ENCODE data around the gene GMIP. TPM values are rescaled to one million over a fixed set of nuclear protein-coding genes. Genes with fewer than 3 reads are reported as not detected.
"Not testable (repeated sequence)": the region's sequence is repeated elsewhere in the genome, so short reads cannot be mapped to it uniquely, and the experiment has no call there.

Gene GMIP
- total and polyA plus RNA-seq, 2 donors (not counting 3 experiments of a cell fraction or from before 2014, with no cell fraction given) = 7.8 to 19.8 TPM

DNA sequence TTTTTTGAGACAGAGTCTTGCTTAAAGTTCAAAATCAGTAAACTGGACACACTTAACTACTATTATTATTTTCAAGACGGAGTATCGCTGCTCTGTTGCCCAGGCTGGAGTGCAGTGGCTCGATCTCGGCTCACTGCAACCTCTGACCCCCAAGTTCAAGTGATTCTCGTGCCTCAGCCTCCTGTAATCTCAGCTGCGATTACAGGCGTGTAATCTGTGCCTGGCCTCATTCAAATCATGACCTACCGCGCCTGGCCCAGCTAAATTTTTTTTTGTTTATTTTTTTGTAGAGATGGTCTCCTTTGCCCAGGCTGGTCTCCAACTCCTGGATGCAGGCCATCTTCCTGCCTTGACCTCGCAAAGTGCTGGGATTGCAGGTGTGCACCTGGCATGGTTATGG lies 48.2 kb upstream of the GMIP start:
- TF ChIP-seq POLR2A (IDR thresholded peaks at IDR 0.05; ENCODE audit: low read depth, low read length) (no peak), CTCF (IDR thresholded peaks at IDR 0.05; ENCODE audit: extremely low read depth in 1 of 2, insufficient read depth in 1 of 2, low read depth in 1 of 2, low read length in 2 of 2) (no peak), FOS (IDR thresholded peaks at IDR 0.05; ENCODE audit: borderline replicate concordance, insufficient read depth, low read length) (no peak), GATA2 (IDR thresholded peaks at IDR 0.05; ENCODE audit: insufficient read depth, insufficient read length, low read depth, low read length) (no peak), JUN (IDR thresholded peaks at IDR 0.05; ENCODE audit: borderline replicate concordance, insufficient read depth, insufficient read length, low read depth) (no peak), MYC (IDR thresholded peaks at IDR 0.05; ENCODE audit: low read depth, low read length) (no peak)
- Histone ChIP-seq H3K9ac (replicated peaks; ENCODE audit: extremely low read depth, insufficient read depth, low read length) (no peak overlapping the region), H3K4me2 (ENCODE audit: insufficient read depth, low read length) (no peak overlapping the region), H3K79me2 (ENCODE audit: control insufficient read depth, insufficient read depth, low read length) (no peaks in the 10 kb centered on the region), H3K4me1 (ENCODE audit: control insufficient read depth, extremely low read depth, insufficient read depth, low read length) (no peaks in the 10 kb centered on the region), H4K20me1 (replicated peaks; ENCODE audit: control insufficient read depth, extremely low read depth, insufficient read depth, low read length) (no peaks in the 10 kb centered on the region), H2AFZ (ENCODE audit: low read depth, low read length) (no peak overlapping the region), H3K9me1 (replicated peaks; ENCODE audit: control insufficient read depth, extremely low read depth, insufficient read depth, low read length) (no peaks in the 10 kb centered on the region), H3K4me3 (replicated peaks in 1 of 3; ENCODE audit: insufficient read depth in 1 of 3, low read depth in 1 of 3, low read length in 3 of 3) (no peak overlapping the region), H3K27me3 (ENCODE audit: control insufficient read depth in 2 of 2, insufficient read depth in 2 of 2, low read length in 2 of 2) (no peaks in the 10 kb centered on the region), H3K36me3 (ENCODE audit: control insufficient read depth in 2 of 2, extremely low read depth in 1 of 2, insufficient read depth in 2 of 2, low read length in 2 of 2) (no peaks in the 10 kb centered on the region), H3K27ac (ENCODE audit: insufficient read depth, low read depth, low read length) (no peak overlapping the region), H3K9me3 (replicated peaks; ENCODE audit: control insufficient read depth, insufficient read depth, low read length) (no peaks in the 10 kb centered on the region)
- POLR2A ChIA-PET = no interaction called here
- intact Hi-C loops (cut with micrococcal nuclease) = no loop called here
- dilution Hi-C loops (cut with MboI; ENCODE audit: extremely low pct_ligation_motif_present, low sequenced_read_pairs) = no loop called here
- no peak for DNase-seq (ENCODE audit: low read depth, low spot score)
- CTCF ChIA-PET = interaction anchor here (0.6 kb wide), 1 partner anchor 37 kb away, joined by 3 read pairs; no protein-coding TSS in a partner anchor
- no TSS peak for BruUV-seq (replicated peaks)
- no peak for FAIRE-seq

GRCh38 chr19:19689023-19689422 lies 45.6 kb upstream of the GMIP start:
- dilution Hi-C loops (cut with MboI; ENCODE audit: extremely low pct_ligation_motif_present, low sequenced_read_pairs); BruUV-seq (replicated peaks); H3K79me2 ChIP-seq (ENCODE audit: control insufficient read depth, insufficient read depth, low read length); H4K20me1 ChIP-seq (replicated peaks; ENCODE audit: control insufficient read depth, extremely low read depth, insufficient read depth, low read length); FAIRE-seq; CTCF ChIA-PET; H3K4me3 ChIP-seq (replicated peaks in 1 of 3; ENCODE audit: insufficient read depth in 1 of 3, low read depth in 1 of 3, low read length in 3 of 3); H3K9ac ChIP-seq (replicated peaks; ENCODE audit: extremely low read depth, insufficient read depth, low read length); H2AFZ ChIP-seq (ENCODE audit: low read depth, low read length); H3K4me1 ChIP-seq (ENCODE audit: control insufficient read depth, extremely low read depth, insufficient read depth, low read length); H3K27me3 ChIP-seq (ENCODE audit: control insufficient read depth in 2 of 2, insufficient read depth in 2 of 2, low read length in 2 of 2); H3K27ac ChIP-seq (ENCODE audit: insufficient read depth, low read depth, low read length); H3K36me3 ChIP-seq (ENCODE audit: control insufficient read depth in 2 of 2, extremely low read depth in 1 of 2, insufficient read depth in 2 of 2, low read length in 2 of 2); H3K9me3 ChIP-seq (replicated peaks; ENCODE audit: control insufficient read depth, insufficient read depth, low read length); H3K4me2 ChIP-seq (ENCODE audit: insufficient read depth, low read length); H3K9me1 ChIP-seq (replicated peaks; ENCODE audit: control insufficient read depth, extremely low read depth, insufficient read depth, low read length); DNase-seq (ENCODE audit: low read depth, low spot score); intact Hi-C loops (cut with micrococcal nuclease): not testable (repeated sequence)
- POLR2A ChIA-PET = interaction anchor here (0.6 kb wide), 1 partner anchor 14 kb away, joined by 5 read pairs; no protein-coding TSS in a partner anchor

Data from endothelial cell of umbilical vein (primary cell).